K562 (cell line): ENCODE results near the gene ACTL8. TPM values are rescaled to one million over a fixed set of nuclear protein-coding genes. Genes with fewer than 3 reads are reported as not detected.

Experiments
- ATAC-seq: fragments of 200-7000 bp; cut with Tn5 transposase; 3 replicates; pipeline ENCODE4 v1.9.1; 2020; ENCODE audit warnings: moderate library complexity
- BruUV-seq: library from RNA; stranded (reverse); fragments of 400-500 nt; replicated peaks from 2 replicates; lab custom pipeline; 2021; lab: Mats Ljungman, UMichigan
- CTCF ChIA-PET: fragments of 300-600 bp; formaldehyde crosslinking; extraction: SDS; loops from one replicate; lab custom pipeline; 2021; ENCODE audit warnings: low intra/inter-chr PET ratio; lab: Yijun Ruan, JAX
- POLR2A ChIA-PET: fragments of 300-600, 350-650 bp; sonication (Branson Sonifier 250); formaldehyde crosslinking; extraction: SDS; loops from one replicate; lab custom pipeline; 2021; ENCODE audit warnings: antibody characterized with exemption, inconsistent platforms; lab: Yijun Ruan, JAX
- DNase-seq, 4 experiments: peaks; one replicate each; pipeline versions ENCODE4 v3.0.0 to v3.0.0-alpha.2; 2011 to 2018; ENCODE audit warnings: low spot score in 3 of 4, mixed read lengths in 3 of 4; ENCODE audit errors: extremely low read depth in 1 of 4
- FAIRE-seq: peaks from 2 replicates; lab custom pipeline; 2011; peaks lifted over from hg19 to GRCh38; lab: Jason Lieb, UNC
- H2AFZ ChIP-seq: 2 replicates; pipeline ENCODE4 v1.6.0; 2011; ENCODE audit warnings: low read depth, low read length, control low read depth, inconsistent platforms
- H3K27ac ChIP-seq: fragments of 200-600 bp; 3 replicates; pipeline ENCODE4 v1.8.0; 2011; ENCODE audit warnings: low read depth, mild to moderate bottlenecking, control low read depth, inconsistent platforms, low read length, moderate library complexity, mixed read lengths; ENCODE audit errors: extremely low read depth
- H3K27me3 ChIP-seq, 2 experiments: fragments of 300-600 bp in 1 of 2; 2 replicates in 1 of 2; 3 replicates in 1 of 2; pipeline versions ENCODE4 v1.6.0 to v1.8.0; 2011; ENCODE audit warnings: inconsistent platforms in 2 of 2, low read length in 2 of 2, mild to moderate bottlenecking in 1 of 2, mixed read lengths in 1 of 2, moderate library complexity in 1 of 2; ENCODE audit not compliant: control insufficient read depth in 2 of 2, insufficient read depth in 2 of 2
- H3K36me3 ChIP-seq: fragments of 300-600 bp; 3 replicates; pipeline ENCODE4 v1.8.0; 2011; ENCODE audit warnings: mild to moderate bottlenecking, low read length, inconsistent platforms; ENCODE audit not compliant: control insufficient read depth, insufficient read depth
- H3K4me1 ChIP-seq, 2 experiments: fragments of 200-600 bp in 1 of 2; replicated peaks in 1 of 2; 2 replicates in 1 of 2; 3 replicates in 1 of 2; pipeline versions ENCODE4 v1.5.1 to v1.8.0; 2011; ENCODE audit warnings: inconsistent platforms in 2 of 2, low read length in 2 of 2, mild to moderate bottlenecking in 1 of 2, mixed read lengths in 1 of 2, moderate library complexity in 1 of 2; ENCODE audit not compliant: control insufficient read depth in 2 of 2, insufficient read depth in 2 of 2
- H3K4me2 ChIP-seq: 2 replicates; pipeline ENCODE4 v1.6.1; 2011; ENCODE audit warnings: low read length, control low read depth, inconsistent platforms, mixed read lengths; ENCODE audit not compliant: insufficient read depth
- H3K4me3 ChIP-seq: fragments of 200-600 bp; sonication (generic), shearing (Covaris generic); 2 replicates; pipeline ENCODE4 v1.5.1; 2016; ENCODE audit warnings: control low read depth, inconsistent platforms
- H3K79me2 ChIP-seq: fragments of 200-600 bp; 3 replicates; pipeline ENCODE4 v1.8.0; 2011; ENCODE audit warnings: low read length, inconsistent platforms; ENCODE audit not compliant: control insufficient read depth, insufficient read depth
- H3K9ac ChIP-seq, 2 experiments: 2 replicates each; pipeline versions ENCODE4 v1.6.0 to v1.6.1; 2011; ENCODE audit warnings: low read depth in 2 of 2, low read length in 2 of 2, control low read depth in 1 of 2, inconsistent platforms in 1 of 2, mild to moderate bottlenecking in 1 of 2, mixed read lengths in 1 of 2; ENCODE audit not compliant: insufficient read depth in 1 of 2
- H3K9me1 ChIP-seq: one replicate; pipeline ENCODE4 v1.6.0; 2011; ENCODE audit warnings: inconsistent platforms, mild to moderate bottlenecking, low read length, moderate library complexity; ENCODE audit not compliant: control insufficient read depth, insufficient read depth
- H3K9me3 ChIP-seq: replicated peaks from 2 replicates; pipeline ENCODE4 v1.5.1; 2011; ENCODE audit warnings: low read depth, low read length, inconsistent platforms; ENCODE audit not compliant: control insufficient read depth, insufficient read depth
- H4K20me1 ChIP-seq: replicated peaks from 2 replicates; pipeline ENCODE4 v1.6.1; 2011; ENCODE audit warnings: low read length, inconsistent platforms, mixed read lengths; ENCODE audit not compliant: control insufficient read depth, insufficient read depth
- RBM25 ChIP-seq: fragments of 200-400 bp; formaldehyde crosslinking; IDR thresholded peaks from 2 replicates; pipeline ENCODE4 v1.6.1; 2018; ENCODE audit warnings: low read length, low read depth, moderate library complexity; ENCODE audit not compliant: severe bottlenecking
- RFX5 ChIP-seq: IDR thresholded peaks from 2 replicates; pipeline ENCODE4 v1.6.1; 2011; ENCODE audit warnings: low read depth, mild to moderate bottlenecking, improper control_type of control experiment, low read length
- THRAP3 ChIP-seq: fragments of 450-650 bp; IDR thresholded peaks from 2 replicates; pipeline ENCODE4 v1.6.1; 2016; ENCODE audit warnings: mild to moderate bottlenecking, inconsistent platforms, borderline replicate concordance
- WGBS: fragments of 100-300 bp; shearing (Covaris generic); methylation state at CpG from one replicate; pipeline ENCODE4 v1.1.6; 2016; ENCODE audit warnings: low coverage, mixed read lengths; ENCODE audit not compliant: insufficient coverage; ENCODE audit errors: missing lambda C conversion rate; 5-methylcytosine and 5-hydroxymethylcytosine counted together
- in situ Hi-C: fragments of 300-500 bp; cut with MboI; formaldehyde crosslinking; loops from 4 replicates; pipeline ENCODE4 v1.15.0; 2018; ENCODE audit warnings: inconsistent platforms, mixed read lengths
- intact Hi-C: fragments of 100-400 bp; cut with micrococcal nuclease; formaldehyde crosslinking; loops from 2 replicates; pipeline ENCODE4 v1.14.2; 2022
- polyA plus RNA-seq, 8 experiments: library from polyadenylated mRNA; depleted of rRNA in 4 of 8; stranded (reverse) in 5 of 8; unstranded in 3 of 8; fragments of >200 nt; fragmentation: Nextera tagmentation in 2 of 8; fragmentation: Illumina TruSeq in 1 of 8; extraction: Ambion mirVana in 2 of 8; extraction: Trizol in 1 of 8; gene quantifications; 2 replicates each; pipeline versions ENCODE4 v1.2.1 to v1.2.3, GENCODE V29; 2011 to 2014; ENCODE audit warnings: inconsistent platforms in 1 of 8, missing spikeins in 1 of 8
- total RNA-seq, 7 experiments: library from RNA; depleted of rRNA in 6 of 7; stranded (reverse); fragments of >200 nt in 6 of 7; fragmentation: Illumina TruSeq in 2 of 7; extraction: Trizol in 2 of 7; gene quantifications; 2 replicates each; pipeline versions ENCODE4 v1.2.1 to v1.2.3, GENCODE V29; 2011 to 2021; ENCODE audit warnings: low replicate concordance in 1 of 7

Gene ACTL8
- total and polyA plus RNA-seq, 9 of the 15 experiments (the other 6 are each of a cell fraction or from before 2014, with no cell fraction given), result 0.30 to 3.3 (median 1.6) TPM

- H3K4me2 ChIP-seq, result no peak overlapping the region
- peaks cover 2 to 32% of the 10 kb centered on the region in 2 experiments; a peak in 4 of 5 replicates for H3K27me3 ChIP-seq
- H3K36me3 ChIP-seq, result no peaks in the 10 kb centered on the region
- in situ Hi-C loops, result no loop called here
- no peak overlapping the region for H3K4me3 ChIP-seq
- H3K9me1 ChIP-seq, result no peaks in the 10 kb centered on the region
- H3K9ac ChIP-seq, result no peak overlapping the region
- H3K27ac ChIP-seq, result no peak overlapping the region
- ChIA-PET CTCF (no interaction called here), POLR2A (no interaction called here)
- no peak overlapping the region for H2AFZ ChIP-seq
- TF ChIP-seq THRAP3 (no peak), RBM25 (peak; percentile 72), RFX5 (no peak)
- H3K9me3 ChIP-seq, result no peaks in the 10 kb centered on the region
- no peak for DNase-seq
- ATAC-seq, result no peak
- no peaks in the 10 kb centered on the region; a peak in 1 of 5 replicates for H3K4me1 ChIP-seq
- WGBS, result 1% methylated on average over 16 of the region's 16 CpGs
- intact Hi-C loops, result no loop called here
- no peak for FAIRE-seq
- 0 out of 2 replicates have a peak, but pooled peaks cover 7% of the 10 kb centered on the region for H4K20me1 ChIP-seq
- BruUV-seq, result no TSS peak
- no peaks in the 10 kb centered on the region for H3K79me2 ChIP-seq
Observed at GRCh38 chr1:17765444-17766411, 10.6 kb downstream of the ACTL8 start.
